ENCODE data around the gene CACNA1G. TPM values are rescaled to one million over a fixed set of nuclear protein-coding genes. Genes with fewer than 3 reads are reported as not detected.

The CACNA1G gene
- total RNA-seq, 1 donor from 2014 or later: 0.36 TPM

DNA sequence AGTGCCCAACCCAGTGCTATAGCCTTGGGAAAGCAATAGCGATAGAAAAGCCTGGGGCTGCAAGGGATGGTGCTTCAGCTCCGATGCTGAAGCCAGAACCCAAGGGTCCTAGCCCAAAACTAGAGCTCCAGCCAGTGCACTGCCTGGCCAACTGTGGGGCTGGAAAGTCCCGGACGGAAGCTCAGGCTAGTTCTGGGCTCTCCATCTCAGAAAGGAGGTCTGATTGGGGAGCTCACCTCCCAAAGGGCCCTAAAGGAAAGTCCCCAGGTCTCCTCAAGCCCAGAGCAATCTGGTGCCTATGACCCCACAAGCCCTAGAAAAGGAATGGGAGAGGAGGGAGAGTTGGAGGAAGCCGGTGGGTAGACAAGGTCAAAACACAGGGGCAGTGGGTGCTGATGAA lies 72.1 kb downstream of the CACNA1G start:
- DNase-seq (ENCODE audit: low spot score): no peak

- DNase-seq (ENCODE audit: low spot score): no peak
Measured at GRCh38 chr17:50633683-50634082, 73.2 kb downstream of the CACNA1G start.

- peak; percentile 65 for DNase-seq (ENCODE audit: low spot score)
Measured at GRCh38 chr17:50634224-50634914, 73.9 kb downstream of the CACNA1G start, which contains the start of gene ABCC3. Gene ABCC3 (plus strand): TSS chr17:50634881. CDS start chr17:50634937, 56 bp downstream.

DNA sequence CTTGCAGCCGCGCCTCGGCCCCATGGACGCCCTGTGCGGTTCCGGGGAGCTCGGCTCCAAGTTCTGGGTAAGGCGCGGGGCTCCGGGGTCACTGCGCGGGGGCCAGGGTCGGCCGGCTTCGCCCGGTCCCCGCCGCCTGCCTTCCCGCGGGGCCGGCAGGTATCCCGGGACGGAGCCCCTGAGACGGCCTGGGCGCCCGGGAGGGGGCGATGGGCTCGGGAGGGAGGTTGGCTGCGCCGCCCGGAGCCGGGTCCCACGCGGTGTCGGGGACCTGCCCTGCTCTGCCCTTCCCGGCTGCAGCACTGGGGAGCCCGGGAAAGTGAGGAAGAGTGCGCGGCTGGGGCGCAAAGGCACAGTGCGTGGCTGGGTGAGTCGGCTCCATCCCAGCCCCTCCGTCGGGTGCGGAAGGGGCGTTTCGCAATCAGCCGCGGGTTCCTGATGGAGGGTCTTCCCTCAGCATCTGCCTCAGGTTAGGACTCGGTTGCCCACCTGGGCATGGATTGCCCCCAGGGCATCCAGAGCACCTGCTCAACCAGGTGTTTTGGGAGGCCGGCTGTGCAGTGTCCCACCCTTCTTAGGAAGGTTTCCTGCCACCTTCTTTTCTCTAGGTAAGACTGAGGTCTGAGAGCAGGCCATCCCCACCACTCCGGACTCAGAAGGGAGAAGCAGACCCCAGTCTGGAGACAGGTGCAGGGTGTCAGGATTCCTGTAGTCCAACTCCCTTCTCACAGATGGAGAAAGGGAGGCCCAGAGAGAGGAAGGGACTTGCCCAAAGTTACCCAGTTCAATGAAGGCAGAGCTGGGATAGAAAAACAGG lies 74.6 kb downstream of the CACNA1G start:
- no peak for DNase-seq (ENCODE audit: low spot score)

- DNase-seq (ENCODE audit: low spot score): no peak
Measured at GRCh38 chr17:50635732-50635981, 75.1 kb downstream of the CACNA1G start.

DNA sequence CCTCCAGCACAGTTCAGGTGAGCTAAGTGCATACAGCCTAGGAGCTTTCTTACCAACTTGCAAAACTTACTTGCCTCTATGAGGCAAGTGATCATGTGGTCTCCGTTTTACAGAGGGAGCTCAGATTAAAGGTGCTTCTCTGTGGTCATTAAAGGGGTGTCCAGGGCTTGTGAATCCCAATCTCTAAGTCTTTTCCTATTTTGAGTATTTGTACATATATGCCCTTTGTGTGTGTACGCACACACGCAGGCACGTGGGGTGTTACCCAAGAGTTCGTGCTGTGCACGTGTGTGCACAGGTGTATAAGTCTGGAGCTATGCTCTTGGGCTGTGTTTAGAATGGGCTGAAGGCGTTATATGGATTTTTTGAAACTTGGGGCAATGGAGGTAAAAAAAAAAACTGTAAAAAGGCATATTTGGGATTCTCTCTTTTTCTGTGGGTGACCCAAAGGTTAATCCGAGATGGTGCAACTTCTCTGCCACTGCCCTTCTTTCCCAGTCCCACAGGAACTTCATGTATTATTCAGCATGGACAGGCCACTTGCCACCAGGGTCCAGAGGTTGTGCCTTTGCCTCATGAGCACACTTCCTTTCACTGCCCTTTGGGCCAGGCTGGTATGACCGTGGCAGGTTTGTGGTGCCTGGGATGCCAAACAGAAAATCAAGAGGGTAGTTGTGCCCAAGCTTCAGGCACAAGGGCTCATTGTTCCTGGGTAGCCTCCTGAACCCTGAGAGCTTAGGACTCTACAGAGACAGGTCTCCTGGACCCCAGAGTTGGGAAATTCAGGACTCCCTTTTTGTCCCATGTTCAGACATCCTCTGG lies 75.7 kb downstream of the CACNA1G start:
- DNase-seq (ENCODE audit: low spot score): no peak

- DNase-seq (ENCODE audit: low spot score): no peak
Measured at GRCh38 chr17:50636804-50637195, 76.3 kb downstream of the CACNA1G start.

DNA sequence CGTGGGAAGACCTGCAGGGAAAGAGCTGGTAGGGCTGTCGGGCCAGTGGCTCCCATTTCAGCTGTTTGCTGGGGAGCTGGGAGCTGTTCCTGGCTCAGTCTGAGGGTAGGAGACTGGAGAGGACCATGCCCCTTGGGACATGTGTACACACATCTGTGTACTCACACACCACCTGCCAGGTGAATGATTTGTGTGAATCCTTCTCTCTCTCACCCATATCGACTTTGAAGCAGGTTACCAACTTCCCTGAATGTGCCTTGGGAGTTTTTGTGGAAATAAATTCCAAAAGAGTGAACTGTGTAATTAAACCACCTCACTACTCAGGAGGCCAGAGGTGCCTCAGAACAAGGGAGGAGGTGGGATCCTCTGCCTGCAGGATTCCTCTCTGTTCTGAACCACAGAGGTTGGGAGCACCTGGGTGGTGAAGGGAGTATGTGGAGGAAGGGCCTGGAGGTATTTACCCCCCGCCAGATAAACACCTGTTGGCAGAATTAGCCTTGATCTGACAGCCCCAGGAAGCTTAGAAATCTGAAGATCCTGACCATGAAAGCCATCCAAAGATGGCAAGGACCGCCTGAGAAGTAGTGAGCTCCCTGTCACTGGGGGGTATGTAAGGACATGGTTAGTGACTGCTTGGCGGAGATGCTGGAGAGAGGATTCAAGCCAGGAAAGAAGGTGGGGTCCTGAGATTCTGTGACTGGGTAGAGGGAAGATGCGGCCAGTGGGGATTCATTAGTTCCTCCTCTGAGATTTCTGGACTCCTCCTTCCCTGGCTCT lies 77.5 kb downstream of the CACNA1G start:
- no peak for DNase-seq (ENCODE audit: low spot score)

- DNase-seq (ENCODE audit: low spot score): no peak
Measured at GRCh38 chr17:50638606-50638965, 78.1 kb downstream of the CACNA1G start.

GRCh38 chr17:50638966-50639713 lies 78.6 kb downstream of the CACNA1G start:
- peak; percentile 97 for DNase-seq (ENCODE audit: low spot score)

DNA sequence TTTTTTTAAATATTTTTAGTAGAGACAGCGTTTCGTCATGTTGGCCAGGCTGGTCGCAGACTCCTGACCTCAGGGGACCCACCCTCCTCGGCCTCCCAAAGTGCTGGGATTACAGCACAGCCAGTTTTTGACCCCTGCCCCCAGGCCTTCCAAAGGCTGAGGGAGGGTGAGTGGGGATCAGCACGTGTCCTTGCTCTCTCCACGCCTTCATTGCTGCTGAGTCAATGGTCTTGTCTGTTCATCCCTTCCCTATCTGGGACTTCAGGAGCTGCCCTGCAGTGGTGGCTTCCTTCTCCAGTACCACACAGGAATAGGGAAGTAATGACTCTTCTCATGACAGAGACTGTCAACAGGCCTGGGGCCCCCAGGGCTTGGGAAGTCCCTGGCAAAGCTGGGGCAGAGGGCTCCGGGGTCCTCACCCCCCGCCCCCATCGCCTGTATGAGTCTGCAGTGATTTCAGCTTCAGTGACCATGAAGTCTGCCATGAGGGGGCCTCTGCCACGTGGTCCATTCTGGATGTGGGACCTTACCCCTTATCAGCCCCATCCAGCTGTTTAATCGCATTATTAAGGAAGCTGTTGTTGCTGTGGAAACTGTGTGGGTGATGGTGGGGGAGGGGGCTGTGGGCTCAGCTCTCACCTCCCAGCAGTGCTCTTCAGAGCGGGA lies 80.3 kb downstream of the CACNA1G start:
- no peak for DNase-seq (ENCODE audit: low spot score)

GRCh38 chr17:50641357-50641756 lies 80.8 kb downstream of the CACNA1G start:
- DNase-seq (ENCODE audit: low spot score): no peak

GRCh38 chr17:50642071-50642721 lies 81.7 kb downstream of the CACNA1G start:
- DNase-seq (ENCODE audit: low spot score): no peak

DNA sequence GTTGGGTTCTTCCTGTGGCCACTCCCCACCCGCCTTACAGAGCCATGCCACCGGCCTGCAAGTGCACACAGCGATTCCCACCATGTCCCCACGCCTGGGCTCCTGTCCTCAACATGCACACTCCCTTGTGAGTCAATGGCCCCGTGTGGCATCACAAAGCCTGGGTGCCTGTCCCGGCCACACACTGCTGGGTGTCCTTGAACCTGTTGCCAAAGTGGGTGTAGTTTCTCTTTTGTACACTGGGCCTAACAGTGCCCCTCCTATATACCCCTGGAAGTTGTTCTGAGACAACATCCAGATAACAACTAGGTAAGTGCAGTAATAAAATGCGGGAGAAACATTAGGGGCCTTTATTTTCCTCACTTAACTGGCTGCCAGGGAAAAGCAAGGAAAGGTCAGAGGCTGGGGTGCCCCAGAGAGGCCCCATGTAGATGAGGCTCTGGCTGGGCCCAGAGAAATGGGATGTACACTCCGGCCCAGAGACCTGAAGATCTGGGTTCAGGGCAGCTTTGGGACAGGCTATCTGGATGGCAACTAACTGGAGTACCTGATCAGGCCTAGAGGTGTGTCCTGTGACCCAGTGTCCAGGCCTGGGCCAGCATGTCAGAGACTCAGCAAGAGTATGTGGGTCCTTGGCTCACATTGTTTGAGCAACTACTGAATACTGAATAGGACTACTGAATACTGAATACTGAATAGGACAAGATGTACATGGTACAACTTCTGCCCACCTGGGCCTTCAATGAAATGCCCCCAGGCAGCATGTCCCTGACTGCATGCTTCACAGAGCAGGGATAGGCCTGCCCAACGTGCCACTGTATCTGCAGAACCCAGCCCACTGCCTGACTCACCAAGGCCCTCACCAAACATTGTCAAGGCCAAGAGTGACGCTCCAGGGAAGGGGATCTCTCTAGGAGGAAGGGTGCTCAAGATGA lies 82.5 kb downstream of the CACNA1G start:
- no peak for DNase-seq (ENCODE audit: low spot score)

DNA sequence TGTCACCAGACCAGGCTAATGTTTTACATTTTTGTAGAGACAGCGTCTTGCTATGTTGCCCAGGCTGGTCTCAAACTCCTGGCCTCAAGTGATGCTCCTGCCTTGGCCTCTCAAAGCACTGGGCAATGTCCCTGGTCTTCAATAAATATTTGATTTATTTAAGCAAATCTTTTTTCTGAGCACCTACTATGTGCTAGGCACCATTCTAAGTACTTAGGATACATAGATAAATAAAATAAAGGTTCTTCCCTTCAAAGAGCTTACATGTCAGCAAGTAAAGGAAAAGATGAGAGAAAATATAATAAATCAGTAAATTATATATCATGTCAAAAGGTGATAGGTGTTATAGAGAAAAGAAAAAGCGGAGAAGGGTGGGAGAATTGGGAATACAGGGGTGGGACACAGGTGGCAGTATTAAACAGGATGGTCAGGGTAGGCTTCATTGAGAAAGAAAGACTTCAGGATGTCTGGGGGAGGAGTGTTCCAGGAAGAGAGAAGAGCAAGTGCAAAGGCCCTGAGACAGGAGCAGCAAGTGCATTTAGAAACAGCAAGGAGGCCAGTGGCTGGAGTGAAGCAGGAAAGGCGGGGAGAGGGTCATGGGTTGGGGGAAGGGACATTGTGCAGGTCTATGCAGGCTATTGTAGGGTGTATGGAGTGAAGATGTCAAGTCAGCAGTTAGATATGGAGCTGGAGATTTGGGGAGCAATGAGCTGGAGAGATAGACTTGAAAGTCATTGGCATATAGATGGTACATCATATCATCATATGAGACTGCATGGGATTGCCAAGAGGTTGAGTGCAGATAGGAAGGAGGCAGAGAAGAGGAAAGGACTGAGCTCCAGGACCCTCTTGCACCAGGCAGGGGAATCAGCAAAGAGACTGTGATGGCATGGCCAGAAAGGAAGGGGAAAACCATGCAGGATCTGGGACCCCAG lies 85.5 kb downstream of the CACNA1G start:
- no peak for DNase-seq (ENCODE audit: low spot score)

GRCh38 chr17:50647187-50647586 lies 86.7 kb downstream of the CACNA1G start:
- DNase-seq (ENCODE audit: low spot score): no peak

GRCh38 chr17:50649042-50649908 lies 88.8 kb downstream of the CACNA1G start:
- no peak for DNase-seq (ENCODE audit: low spot score)
